Measurements from ENCODE around the gene CLRN1. TPM values are rescaled to one million over a fixed set of nuclear protein-coding genes. Genes with fewer than 3 reads are reported as not detected.

The CLRN1 gene
- total RNA-seq, 1 donor from 2014 or later = not detected

DNA sequence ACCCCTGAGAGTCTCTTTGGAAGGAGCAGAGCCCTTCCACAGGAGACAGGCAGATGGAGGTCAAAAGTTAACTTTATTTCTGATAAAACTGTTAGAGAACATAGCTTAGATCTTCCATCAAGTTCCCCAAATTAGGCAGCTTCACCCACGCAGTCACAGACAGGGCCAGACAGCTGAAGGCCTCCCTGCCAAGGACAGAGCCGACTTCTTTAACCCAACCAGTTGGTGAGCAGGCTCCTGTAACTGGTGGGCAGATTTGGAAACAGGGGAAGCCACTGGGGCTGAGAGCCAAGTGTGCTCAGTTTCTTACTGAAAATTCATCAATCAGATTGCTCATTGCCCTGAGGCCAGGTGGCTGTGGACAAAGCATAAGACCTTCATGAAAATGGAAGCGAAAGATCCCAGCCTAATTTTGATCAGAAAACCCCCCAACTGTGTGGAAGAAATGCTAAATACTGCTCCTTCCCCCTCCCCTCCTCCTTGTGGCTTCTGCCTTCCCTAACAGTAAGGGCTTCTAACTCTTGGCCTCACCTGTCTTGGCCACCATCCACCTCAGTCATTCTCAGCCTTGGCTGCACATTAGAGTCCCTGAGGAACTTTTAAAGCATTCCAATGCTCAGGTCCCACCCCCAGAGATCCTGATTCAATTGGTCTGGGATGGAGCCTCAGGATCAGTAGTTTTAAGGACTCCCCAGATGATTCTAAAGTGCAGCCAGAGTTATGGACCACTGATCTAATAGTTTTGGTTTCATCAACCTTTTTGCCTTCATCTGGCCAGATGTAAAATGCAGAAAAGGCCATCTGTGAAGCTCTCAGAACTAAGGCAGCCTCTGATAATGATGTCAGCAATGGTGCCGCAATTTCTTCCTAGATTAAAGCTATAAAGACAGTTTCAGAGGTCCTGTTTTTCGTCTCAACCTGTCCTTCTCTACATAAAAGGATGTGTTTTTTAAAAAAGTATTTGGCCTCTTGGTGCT lies 11.5 kb downstream of the CLRN1 start:
- TF ChIP-seq, protein P1, sequence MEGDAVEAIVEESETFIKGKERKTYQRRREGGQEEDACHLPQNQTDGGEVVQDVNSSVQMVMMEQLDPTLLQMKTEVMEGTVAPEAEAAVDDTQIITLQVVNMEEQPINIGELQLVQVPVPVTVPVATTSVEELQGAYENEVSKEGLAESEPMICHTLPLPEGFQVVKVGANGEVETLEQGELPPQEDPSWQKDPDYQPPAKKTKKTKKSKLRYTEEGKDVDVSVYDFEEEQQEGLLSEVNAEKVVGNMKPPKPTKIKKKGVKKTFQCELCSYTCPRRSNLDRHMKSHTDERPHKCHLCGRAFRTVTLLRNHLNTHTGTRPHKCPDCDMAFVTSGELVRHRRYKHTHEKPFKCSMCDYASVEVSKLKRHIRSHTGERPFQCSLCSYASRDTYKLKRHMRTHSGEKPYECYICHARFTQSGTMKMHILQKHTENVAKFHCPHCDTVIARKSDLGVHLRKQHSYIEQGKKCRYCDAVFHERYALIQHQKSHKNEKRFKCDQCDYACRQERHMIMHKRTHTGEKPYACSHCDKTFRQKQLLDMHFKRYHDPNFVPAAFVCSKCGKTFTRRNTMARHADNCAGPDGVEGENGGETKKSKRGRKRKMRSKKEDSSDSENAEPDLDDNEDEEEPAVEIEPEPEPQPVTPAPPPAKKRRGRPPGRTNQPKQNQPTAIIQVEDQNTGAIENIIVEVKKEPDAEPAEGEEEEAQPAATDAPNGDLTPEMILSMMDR (IDR thresholded peaks at IDR 0.05) = no peak
- Histone ChIP-seq H3K36me3 (no peaks in the 10 kb centered on the region), H3K4me3 (no peak overlapping the region), H3K27ac (no peak overlapping the region), H3K4me1 (no peaks in the 10 kb centered on the region), H3K9me3 (no peaks in the 10 kb centered on the region), H3K27me3 (no peaks in the 10 kb centered on the region)
- intact Hi-C loops (cut with DNase I) = no loop called here
- DNase-seq (ENCODE audit: low spot score in 2 of 2) = no peak

DNA sequence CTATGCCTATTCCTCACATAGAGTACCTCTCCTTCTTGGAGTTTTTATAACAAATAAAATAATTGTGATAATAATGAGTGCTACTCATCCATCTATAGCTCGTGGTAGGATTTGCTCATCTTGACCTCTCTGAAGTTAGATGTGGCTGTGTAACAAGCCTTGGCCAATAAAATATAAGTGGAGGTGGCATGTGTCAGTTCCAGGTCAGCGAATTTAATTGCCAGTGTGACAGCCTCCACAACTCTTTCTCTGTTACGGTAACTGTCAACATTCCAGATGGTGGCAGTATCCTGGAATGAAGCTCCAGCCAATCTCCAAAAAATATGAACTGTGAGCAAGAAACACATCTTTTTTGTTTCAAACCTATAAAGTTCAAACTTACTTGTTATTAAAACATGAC lies 13.8 kb downstream of the CLRN1 start:
- no peaks in the 10 kb centered on the region for H3K9me3 ChIP-seq
- H3K27me3 ChIP-seq = no peaks in the 10 kb centered on the region
- no peak overlapping the region for H3K27ac ChIP-seq
- no peak for DNase-seq (ENCODE audit: low spot score in 2 of 2)
- intact Hi-C loops (cut with DNase I) = no loop called here
- no peak overlapping the region for H3K4me3 ChIP-seq
- H3K4me1 ChIP-seq = no peaks in the 10 kb centered on the region
- TF ChIP-seq, protein P1 (IDR thresholded peaks at IDR 0.05) = no peak
- no peaks in the 10 kb centered on the region for H3K36me3 ChIP-seq

DNA sequence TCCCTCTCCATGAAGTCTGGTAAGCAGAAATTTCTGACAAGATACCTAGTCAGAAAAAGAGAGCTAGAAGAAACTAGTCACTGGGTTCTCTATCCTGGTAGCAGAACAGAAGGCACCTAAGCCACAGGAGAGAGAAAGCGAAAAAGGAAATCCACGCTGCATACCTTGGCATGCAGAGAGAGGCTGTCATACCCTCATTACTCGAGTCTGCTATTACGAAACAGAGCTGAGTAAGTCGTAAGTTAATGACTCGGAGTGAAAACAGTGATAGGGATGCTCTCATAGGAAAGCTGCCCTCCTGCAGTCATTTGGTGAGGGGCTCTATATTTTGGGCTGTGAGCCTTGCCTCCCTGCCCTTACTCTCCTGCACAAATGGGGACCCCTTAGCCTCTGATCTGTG lies 16.2 kb downstream of the CLRN1 start:
- no peaks in the 10 kb centered on the region for H3K36me3 ChIP-seq
- no peak for DNase-seq (ENCODE audit: low spot score in 2 of 2)
- TF ChIP-seq, protein P1 (IDR thresholded peaks at IDR 0.05) = no peak
- H3K4me1 ChIP-seq = no peaks in the 10 kb centered on the region
- no peak overlapping the region for H3K4me3 ChIP-seq
- H3K27me3 ChIP-seq = no peaks in the 10 kb centered on the region
- intact Hi-C loops (cut with DNase I) = no loop called here
- no peak overlapping the region for H3K27ac ChIP-seq
- H3K9me3 ChIP-seq = no peaks in the 10 kb centered on the region

DNA sequence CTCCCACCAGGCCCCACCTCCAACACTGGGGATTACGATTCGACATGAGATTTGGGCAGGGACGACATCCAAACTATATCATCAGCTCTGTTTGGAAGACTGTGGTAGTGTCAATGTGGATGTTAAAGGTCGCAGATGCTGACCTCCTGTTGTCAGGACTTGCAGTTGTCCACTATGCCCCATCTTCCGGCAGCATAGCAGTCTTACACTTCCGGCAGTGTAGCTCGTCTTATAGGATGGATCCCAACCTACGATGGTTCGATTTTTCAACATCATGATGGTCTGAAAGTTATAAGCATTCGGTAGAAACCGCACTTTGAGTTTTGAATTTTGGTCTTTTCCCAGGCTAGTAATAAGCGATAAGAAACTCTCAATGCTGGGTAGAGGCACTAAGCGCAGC lies 20.6 kb downstream of the CLRN1 start:
- no peak for DNase-seq (ENCODE audit: low spot score in 2 of 2)
- intact Hi-C loops (cut with DNase I) = no loop called here

DNA sequence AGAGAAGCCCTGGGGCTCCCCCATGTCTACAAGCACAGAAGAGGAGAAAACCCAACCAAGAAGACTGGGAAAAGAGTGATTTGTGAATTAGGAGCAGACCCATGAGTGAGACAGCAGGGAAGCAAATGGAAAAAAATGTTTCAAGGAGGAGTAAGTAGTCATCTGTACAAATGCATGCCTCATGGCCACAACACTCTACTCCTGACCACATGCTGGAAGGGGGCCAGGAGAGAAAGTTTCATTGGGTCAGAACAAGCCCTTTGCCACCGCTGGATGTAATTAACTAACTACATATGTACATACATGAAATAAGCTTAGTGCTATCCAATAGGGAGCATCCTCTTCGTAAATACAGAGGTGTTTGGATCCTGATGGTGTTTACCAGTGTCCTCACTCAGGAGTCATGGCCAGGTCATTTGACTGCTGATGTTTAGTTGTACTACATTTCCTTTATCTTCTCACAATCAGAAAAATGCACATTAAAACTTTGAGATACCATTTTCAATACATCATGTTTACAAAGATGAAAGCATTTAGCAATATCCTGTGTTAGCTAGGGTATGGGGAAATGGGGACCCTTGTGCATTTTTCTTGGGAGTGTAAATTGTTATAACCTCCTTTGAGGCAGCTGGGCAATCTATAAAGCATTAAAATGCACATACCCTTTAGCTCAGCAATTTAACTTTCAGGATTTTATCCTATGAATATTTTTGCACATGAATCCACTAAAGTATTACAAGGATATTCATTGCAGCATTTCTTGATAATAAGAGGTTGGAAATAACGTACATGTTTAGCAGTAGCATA lies 27.1 kb downstream of the CLRN1 start:
- H3K27me3 ChIP-seq = no peaks in the 10 kb centered on the region
- no peak for DNase-seq (ENCODE audit: low spot score in 2 of 2)
- intact Hi-C loops (cut with DNase I) = no loop called here
- H3K4me1 ChIP-seq = no peaks in the 10 kb centered on the region
- no peaks in the 10 kb centered on the region for H3K36me3 ChIP-seq
- no peak overlapping the region for H3K27ac ChIP-seq
- no peaks in the 10 kb centered on the region for H3K9me3 ChIP-seq
- no peak overlapping the region for H3K4me3 ChIP-seq
- TF ChIP-seq, protein P1 (IDR thresholded peaks at IDR 0.05) = no peak

More for the DNA sequence above, 20.6 kb downstream of the CLRN1 start:
- H3K4me1 ChIP-seq = no peaks in the 10 kb centered on the region
- TF ChIP-seq, protein P1 (IDR thresholded peaks at IDR 0.05) = no peak
- no peaks in the 10 kb centered on the region for H3K27me3 ChIP-seq
- H3K9me3 ChIP-seq = no peaks in the 10 kb centered on the region
- no peaks in the 10 kb centered on the region for H3K36me3 ChIP-seq
- H3K4me3 ChIP-seq = no peak overlapping the region
- H3K27ac ChIP-seq = no peak overlapping the region
